Tibial nerve (tissue), 4 donors: ENCODE data around the gene PIK3CD.

Experiments used
- CTCF ChIP-seq, 5 experiments: fragments of 200-600 bp in 3 of 5; fragments of 450-650 bp in 2 of 5; sonication (generic) in 3 of 5; IDR thresholded peaks; one replicate each; pipeline ENCODE4 v1.5.1; 2016 to 2019; ENCODE audit warnings: antibody characterized with exemption in 5 of 5, mild to moderate bottlenecking in 3 of 5, moderate library complexity in 2 of 5
- EP300 ChIP-seq, 2 donors: sonication (generic); formaldehyde crosslinking; IDR thresholded peaks; one replicate each; pipeline ENCODE4 v1.6.1; 2017; ENCODE audit warnings: antibody characterized with exemption in 2 of 2, mild to moderate bottlenecking in 1 of 2
- POLR2A ChIP-seq, 2 donors: fragments of 450-650 bp; IDR thresholded peaks; one replicate each; pipeline ENCODE4 v1.6.1; 2017; ENCODE audit warnings: antibody characterized with exemption in 2 of 2, mild to moderate bottlenecking in 2 of 2, moderate library complexity in 2 of 2

GRCh38 chr1:9621032-9621431 is 30.5 kb upstream of the PIK3CD start:
- TF ChIP-seq CTCF (IDR thresholded peaks at IDR 0.05) (no peak), POLR2A (IDR thresholded peaks at IDR 0.05) (no peak), EP300 (IDR thresholded peaks at IDR 0.05) (no peak)
